ENCODE results near the gene CKLF. TPM values are rescaled to one million over a fixed set of nuclear protein-coding genes. Genes with fewer than 3 reads are reported as not detected.
"Not testable (repeated sequence)": the region's sequence is repeated elsewhere in the genome, so short reads cannot be mapped to it uniquely, and the experiment has no call there.

CKLF gene
- total RNA-seq, 2 experiments from 2014 or later, result 124 to 132 TPM

DNA sequence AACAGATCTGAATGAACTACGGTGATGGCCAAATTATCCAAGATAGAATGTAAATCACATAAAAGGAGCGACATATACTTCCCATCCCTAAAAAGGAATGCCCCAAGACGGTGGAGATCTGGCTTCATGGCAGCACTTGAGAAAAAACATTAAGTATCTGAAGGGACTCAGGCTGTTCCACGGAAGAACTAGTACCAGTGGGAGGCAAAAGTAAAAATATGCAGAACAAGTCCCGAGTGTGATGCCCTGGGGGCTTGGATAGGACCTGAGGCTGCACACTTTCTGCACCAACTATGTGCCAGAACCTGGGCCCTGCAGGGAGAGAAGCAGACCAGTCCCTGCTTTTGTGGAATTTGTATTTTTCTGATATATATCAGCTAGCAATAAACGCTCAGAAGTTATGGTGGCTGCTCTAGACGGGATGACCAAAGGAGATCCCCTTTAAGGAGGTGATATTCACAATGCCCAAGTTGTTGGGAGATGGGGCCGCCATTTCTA is 539 bp upstream of the CKLF start:
- no peaks in the 10 kb centered on the region for H3K27me3 Mint-ChIP-seq
- H3K36me3 Mint-ChIP-seq (ENCODE audit: low read depth), result peaks cover 37% of the 10 kb centered on the region
- DNase-seq, result no peak
- H3K27ac Mint-ChIP-seq, result peak overlapping the region; percentile 95
- H3K9me3 Mint-ChIP-seq, result no peaks in the 10 kb centered on the region
- H3K4me1 Mint-ChIP-seq, result peaks cover 79% of the 10 kb centered on the region
- H3K4me3 Mint-ChIP-seq, result peak overlapping the region; percentile 96
- ChIA-PET POLR2A (interaction anchor here (0.7 to 1.0 kb wide), 3 partner anchors 12 to 53 kb away, joined by 3 to 7 read pairs (median 4); partner anchors contain the start of gene CMTM3), CTCF (interaction anchor here (0.6 to 3.9 kb wide), 16 partner anchors 10 to 101 kb away, joined by 3 to 29 read pairs (median 4); partner anchors contain the start of gene CMTM3)

DNA sequence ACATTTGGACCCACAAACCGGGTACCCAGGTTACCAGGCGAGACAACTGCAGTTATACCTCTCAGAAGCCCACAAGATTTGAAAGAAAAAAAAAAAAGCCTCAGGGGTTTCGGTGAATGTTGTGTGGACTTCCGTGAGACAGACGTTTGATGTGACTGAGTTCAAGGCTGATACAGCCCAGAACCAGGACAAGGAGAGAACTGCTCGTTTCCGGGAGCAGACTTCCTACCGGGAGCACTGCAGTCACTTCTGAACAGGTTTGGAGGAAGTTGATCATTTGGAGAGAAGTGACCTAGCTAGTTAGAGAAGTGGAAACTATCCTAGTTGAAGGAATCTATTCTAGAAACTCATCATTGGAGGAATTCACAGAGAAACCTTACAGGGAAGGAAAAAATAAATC is 847 bp downstream of the CKLF start:
- peaks cover 76% of the 10 kb centered on the region for H3K4me1 Mint-ChIP-seq

DNA sequence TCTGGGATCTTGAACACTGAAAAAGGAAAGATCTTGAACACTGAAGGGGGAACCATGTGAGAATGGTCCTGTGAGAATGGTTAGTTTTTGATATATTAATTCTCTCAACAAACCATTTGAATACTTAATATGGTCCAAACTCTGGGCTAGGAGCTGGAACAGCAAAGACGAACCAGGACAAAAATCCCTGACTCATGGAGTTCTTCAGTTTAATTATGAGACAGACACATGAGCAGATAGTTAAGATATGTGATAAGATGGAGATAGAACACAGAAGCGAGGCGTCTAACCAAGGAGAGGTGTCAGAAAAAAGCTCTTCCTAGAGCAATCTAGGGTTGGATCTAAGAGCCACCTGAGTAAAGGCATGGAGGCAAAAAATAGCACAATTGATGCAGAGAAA is 1.6 kb downstream of the CKLF start:
- no peak for DNase-seq
- CTCF ChIA-PET, result interaction anchor here (0.9 to 1.8 kb wide), 6 partner anchors 9 to 148 kb away, joined by 3 to 5 read pairs (median 4); partner anchors contain the start of gene CMTM2
- H3K4me3 Mint-ChIP-seq, result peak overlapping the region; percentile 96
- no peaks in the 10 kb centered on the region for H3K27me3 Mint-ChIP-seq
- H3K9me3 Mint-ChIP-seq, result no peaks in the 10 kb centered on the region
- H3K36me3 Mint-ChIP-seq (ENCODE audit: low read depth), result peaks cover 49% of the 10 kb centered on the region
- H3K27ac Mint-ChIP-seq, result peak overlapping the region; percentile 95
- H3K4me1 Mint-ChIP-seq, result peaks cover 74% of the 10 kb centered on the region
- POLR2A ChIA-PET, result no interaction called here

More for the DNA sequence above, 847 bp downstream of the CKLF start:
- H3K9me3 Mint-ChIP-seq, result no peaks in the 10 kb centered on the region
- peak overlapping the region; percentile 96 for H3K4me3 Mint-ChIP-seq
- peak overlapping the region; percentile 95 for H3K27ac Mint-ChIP-seq
- H3K36me3 Mint-ChIP-seq (ENCODE audit: low read depth), result peaks cover 44% of the 10 kb centered on the region
- POLR2A ChIA-PET, result interaction anchor here (0.7 to 1.3 kb wide), 3 partner anchors 9 to 36 kb away, joined by 4 to 5 read pairs (median 4); no protein-coding TSS in a partner anchor
- peak; percentile 14 for DNase-seq
- CTCF ChIA-PET, result interaction anchor here (1.0 to 3.9 kb wide), 7 partner anchors 10 to 51 kb away, joined by 3 to 29 read pairs (median 6); partner anchors contain the start of gene CMTM2
- H3K27me3 Mint-ChIP-seq, result no peaks in the 10 kb centered on the region

DNA sequence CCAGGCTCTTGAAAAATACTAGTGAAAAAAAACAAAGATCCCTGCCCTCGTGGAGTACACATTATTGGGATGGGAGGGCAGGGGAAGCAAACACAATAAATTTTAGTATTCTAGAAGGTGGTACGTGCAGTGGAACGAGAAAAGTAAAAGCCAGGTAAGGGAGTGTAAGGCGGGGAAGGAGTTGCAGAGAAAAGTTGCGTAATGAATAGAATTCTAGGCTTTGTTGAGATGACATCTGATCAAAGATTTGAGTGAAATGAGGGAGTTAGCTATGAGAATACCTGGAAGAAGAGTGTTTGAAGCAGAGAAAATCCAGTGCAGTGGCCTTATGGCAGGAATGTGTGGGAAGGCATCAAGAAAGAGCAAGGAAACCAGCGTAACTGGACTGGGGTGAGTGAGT is 2.1 kb downstream of the CKLF start:
- Mint-ChIP-seq H3K27me3 (no peaks in the 10 kb centered on the region), H3K36me3 (ENCODE audit: low read depth) (peaks cover 54% of the 10 kb centered on the region), H3K4me3 (peak overlapping the region; percentile 96), H3K4me1 (peaks cover 75% of the 10 kb centered on the region), H3K27ac (no peak overlapping the region), H3K9me3 (no peaks in the 10 kb centered on the region)
- POLR2A ChIA-PET, result no interaction called here
- CTCF ChIA-PET, result interaction anchor here (0.9 to 1.5 kb wide), 5 partner anchors 9 to 148 kb away, joined by 3 to 4 read pairs (median 3); no protein-coding TSS in a partner anchor
- DNase-seq, result no peak

DNA sequence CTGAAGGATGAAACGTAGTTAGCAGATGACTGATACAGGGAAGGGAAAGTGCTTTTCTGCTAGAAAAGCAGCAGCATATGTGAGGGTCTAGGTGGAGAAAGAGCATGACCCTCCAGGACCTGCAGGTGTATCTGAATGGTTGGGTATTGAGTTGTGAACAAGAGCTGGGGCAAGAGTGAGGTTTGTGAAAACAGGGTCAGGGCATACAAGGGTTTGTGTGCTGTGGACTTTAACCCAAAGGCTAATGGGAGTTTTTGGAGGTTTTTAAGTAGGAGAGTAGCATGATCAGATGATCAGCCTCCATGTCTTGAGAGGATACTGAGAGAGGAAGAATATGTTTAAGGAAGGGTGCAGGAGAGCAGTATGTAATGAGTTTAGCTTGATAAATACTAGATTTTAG is 7.7 kb downstream of the CKLF start:
- Mint-ChIP-seq H3K27me3 (no peaks in the 10 kb centered on the region), H3K36me3 (ENCODE audit: low read depth) (peaks cover 60% of the 10 kb centered on the region), H3K9me3 (no peaks in the 10 kb centered on the region), H3K4me3 (no peak overlapping the region), H3K4me1 (peaks cover 80% of the 10 kb centered on the region), H3K27ac (peak overlapping the region; percentile 17)
- POLR2A ChIA-PET, result no interaction called here
- CTCF ChIA-PET, result interaction anchor here (0.6 to 2.0 kb wide), 4 partner anchors 10 to 49 kb away, joined by 3 to 5 read pairs (median 3); no protein-coding TSS in a partner anchor
- DNase-seq, result no peak

DNA sequence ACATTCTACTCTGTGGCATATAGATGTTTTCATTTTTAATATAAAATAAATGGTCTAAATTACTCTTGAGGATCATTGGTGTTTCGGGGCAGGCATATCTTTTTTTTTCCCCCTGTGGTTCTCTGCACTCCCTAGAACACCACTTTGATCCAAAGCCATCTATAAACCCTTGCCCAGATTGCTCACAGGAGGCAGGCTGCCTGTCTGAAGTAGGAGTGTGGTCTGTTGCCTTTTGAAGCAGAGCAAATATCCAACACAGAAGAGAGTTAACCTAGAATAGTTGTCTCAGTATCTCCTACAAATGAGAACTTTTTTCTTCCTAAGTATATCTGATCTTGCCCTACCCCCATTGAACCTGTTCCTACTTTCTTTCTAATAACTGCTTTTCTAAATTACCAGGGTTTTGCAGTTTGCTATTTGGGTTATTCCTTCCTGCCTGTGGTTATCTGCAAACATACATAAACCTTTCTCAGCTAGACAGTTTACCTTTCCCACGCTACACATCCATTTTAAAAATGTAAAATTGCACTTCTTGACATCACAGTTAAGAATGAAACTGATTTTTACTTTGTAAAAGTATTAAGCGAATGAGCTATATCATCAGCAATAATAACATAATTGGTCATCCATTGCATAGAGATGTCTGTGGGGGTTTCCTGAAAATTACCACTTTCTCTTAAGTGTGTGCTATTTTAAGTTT is 9.2 kb downstream of the CKLF start:
- peak overlapping the region; percentile 47 for H3K27ac Mint-ChIP-seq
- no peaks in the 10 kb centered on the region for H3K27me3 Mint-ChIP-seq
- ChIA-PET POLR2A (interaction anchor here (0.6 kb wide), 1 partner anchor 9 kb away, joined by 5 read pairs; the partner anchor contains the start of gene CKLF), CTCF (interaction anchor here (0.7 to 1.2 kb wide), 5 partner anchors 11 to 39 kb away, joined by 3 to 4 read pairs (median 3); no protein-coding TSS in a partner anchor)
- no peak overlapping the region for H3K4me3 Mint-ChIP-seq
- no peaks in the 10 kb centered on the region for H3K9me3 Mint-ChIP-seq
- H3K36me3 Mint-ChIP-seq (ENCODE audit: low read depth), result peaks cover 61% of the 10 kb centered on the region
- no peak for DNase-seq
- peaks cover 68% of the 10 kb centered on the region for H3K4me1 Mint-ChIP-seq

DNA sequence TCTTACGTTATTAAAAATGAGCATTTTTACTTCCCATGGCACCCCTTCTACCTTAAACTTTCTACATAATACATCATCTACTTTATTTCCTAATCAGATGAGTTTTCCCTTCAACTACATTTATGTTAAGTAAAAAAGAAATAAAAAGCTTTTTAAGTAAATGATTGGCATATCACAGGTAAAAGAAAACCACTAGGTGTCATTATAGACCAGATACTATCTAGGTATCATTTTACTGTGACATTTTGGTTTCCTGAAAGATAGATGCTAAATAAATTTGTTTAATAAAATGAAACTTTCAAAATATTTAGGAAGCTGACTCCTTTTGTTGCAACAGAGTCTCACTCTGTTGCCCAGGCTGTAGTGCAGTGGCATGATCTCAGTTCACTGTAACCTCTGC is 10.0 kb downstream of the CKLF start:
- ChIA-PET POLR2A (interaction anchor here (0.6 kb wide), 1 partner anchor 10 kb away, joined by 5 read pairs; the partner anchor contains the start of gene CKLF), CTCF (interaction anchor here (1.0 to 1.7 kb wide), 6 partner anchors 9 to 40 kb away, joined by 3 to 4 read pairs (median 3); partner anchors contain the start of gene CKLF)
- peaks cover 66% of the 10 kb centered on the region for H3K4me1 Mint-ChIP-seq
- H3K36me3 Mint-ChIP-seq (ENCODE audit: low read depth), result peaks cover 68% of the 10 kb centered on the region
- no peaks in the 10 kb centered on the region for H3K27me3 Mint-ChIP-seq
- no peak for DNase-seq
- peak overlapping the region; percentile 56 for H3K27ac Mint-ChIP-seq
- H3K9me3 Mint-ChIP-seq, result no peaks in the 10 kb centered on the region
- no peak overlapping the region for H3K4me3 Mint-ChIP-seq

DNA sequence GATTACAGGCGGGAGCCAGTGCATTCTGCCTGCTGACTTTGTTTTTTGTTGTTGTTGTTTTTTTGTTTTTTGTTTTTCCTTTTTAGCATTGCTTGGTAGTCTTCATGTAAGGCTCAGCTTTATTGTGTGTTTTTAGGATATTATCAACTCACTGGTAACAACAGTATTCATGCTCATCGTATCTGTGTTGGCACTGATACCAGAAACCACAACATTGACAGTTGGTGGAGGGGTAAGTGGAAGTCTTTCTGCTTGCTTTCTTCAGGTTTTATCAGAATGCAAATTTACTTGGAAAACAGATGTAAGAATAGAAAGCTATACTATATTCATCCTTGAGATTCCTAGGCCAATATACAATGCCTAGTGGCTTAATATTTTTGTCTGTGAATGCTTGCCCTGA is 10.6 kb downstream of the CKLF start:
- Mint-ChIP-seq H3K27me3 (no peaks in the 10 kb centered on the region), H3K4me1 (peaks cover 62% of the 10 kb centered on the region), H3K4me3 (no peak overlapping the region), H3K36me3 (ENCODE audit: low read depth) (peaks cover 70% of the 10 kb centered on the region), H3K9me3 (no peaks in the 10 kb centered on the region), H3K27ac (peak overlapping the region; percentile 56)
- ChIA-PET CTCF (interaction anchor here (1.1 to 2.1 kb wide), 5 partner anchors 9 to 22 kb away, joined by 3 to 11 read pairs (median 4); partner anchors contain the start of genes CKLF and CMTM2), POLR2A (interaction anchor here (1.1 kb wide), 1 partner anchor 11 kb away, joined by 4 read pairs; the partner anchor contains the start of gene CKLF)
- DNase-seq, result no peak

DNA sequence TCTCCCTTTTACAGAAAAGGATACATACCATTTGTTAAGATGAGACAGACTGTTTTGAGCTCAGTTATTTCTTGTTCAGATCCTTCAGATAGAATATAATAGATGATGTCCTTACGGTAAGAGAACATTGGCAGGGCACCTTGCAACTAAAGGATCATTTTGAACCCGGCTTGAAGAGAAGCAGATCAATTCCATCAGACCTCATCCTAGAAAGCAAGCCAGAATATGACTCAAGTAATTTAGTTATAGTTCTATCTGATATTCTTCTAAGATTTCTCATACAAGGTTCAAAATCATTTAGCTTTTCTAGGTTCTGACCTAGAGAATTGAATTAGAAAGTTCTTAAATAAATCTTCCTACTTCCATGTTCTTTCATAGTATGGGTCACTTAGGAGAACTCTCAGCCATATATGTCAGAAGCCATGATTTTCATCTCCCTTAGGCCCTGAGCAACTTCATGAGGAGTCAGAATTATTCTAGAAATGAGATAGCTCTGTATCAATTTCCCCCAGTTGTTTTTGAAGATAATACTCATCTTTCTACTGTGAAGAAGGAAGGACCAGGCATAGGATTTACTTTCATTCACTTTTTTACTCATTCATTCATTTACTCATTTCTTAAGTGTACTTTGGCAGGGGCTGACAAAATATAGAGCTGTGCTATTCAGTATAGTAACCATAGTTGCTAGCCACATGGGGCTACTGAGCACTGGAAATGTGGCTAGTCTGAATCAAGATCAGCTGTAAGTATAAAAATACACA is 11.4 kb downstream of the CKLF start:
- Mint-ChIP-seq H3K27me3 (no peaks in the 10 kb centered on the region), H3K4me1 (peaks cover 56% of the 10 kb centered on the region), H3K27ac (no peak overlapping the region), H3K36me3 (ENCODE audit: low read depth) (peaks cover 66% of the 10 kb centered on the region), H3K4me3 (no peak overlapping the region), H3K9me3 (no peaks in the 10 kb centered on the region)
- ChIA-PET POLR2A (interaction anchor here (1.1 to 1.4 kb wide), 2 partner anchors 12 to 34 kb away, joined by 4 read pairs; partner anchors contain the start of gene CKLF), CTCF (interaction anchor here (0.6 to 2.1 kb wide), 6 partner anchors 10 to 69 kb away, joined by 3 to 11 read pairs (median 4); partner anchors contain the start of gene CMTM2)
- no peak for DNase-seq

DNA sequence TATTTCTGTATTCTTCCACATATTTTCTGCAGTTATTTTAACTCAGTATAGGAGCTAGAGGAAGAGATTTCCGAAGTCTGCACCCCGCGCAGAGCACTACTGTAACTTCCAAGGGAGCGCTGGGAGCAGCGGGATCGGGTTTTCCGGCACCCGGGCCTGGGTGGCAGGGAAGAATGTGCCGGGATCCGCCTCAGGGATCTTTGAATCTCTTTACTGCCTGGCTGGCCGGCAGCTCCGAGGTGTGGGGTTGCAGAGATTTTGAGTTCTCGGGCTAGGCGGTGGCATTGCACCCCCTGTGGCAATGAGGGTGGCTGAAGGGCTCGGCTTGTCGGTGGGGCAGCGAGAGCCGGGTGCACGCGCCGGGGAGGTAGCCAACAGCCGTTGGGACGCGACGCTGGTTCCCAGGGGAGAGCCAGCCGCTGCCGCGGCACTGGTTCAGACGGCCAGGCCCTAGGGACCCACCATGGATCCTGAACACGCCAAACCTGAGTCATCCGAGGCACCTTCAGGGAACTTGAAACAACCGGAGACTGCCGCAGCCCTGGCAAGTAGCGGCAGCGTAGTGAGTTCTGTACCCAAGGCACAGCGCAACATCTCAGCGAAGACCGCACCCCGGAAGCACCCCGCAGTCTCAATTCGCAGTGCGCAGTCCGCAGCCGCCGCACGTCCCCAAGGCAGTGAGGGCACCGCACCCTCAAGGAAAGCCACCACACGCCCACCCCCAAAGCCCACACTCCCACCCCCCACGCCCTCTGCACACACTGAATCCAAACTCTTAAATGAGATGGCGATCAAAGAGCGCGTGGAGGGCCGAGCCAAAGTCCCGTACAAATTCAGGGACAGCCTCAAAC is 13.9 kb downstream of the CKLF start, which contains the start of gene CMTM1:
TSS of gene CMTM1 (plus strand) at position 389 of the 851 bp plus-strand sequence. CDS start at position 464, 75 bp downstream.
- CTCF ChIA-PET, result interaction anchor here (1.0 kb wide), 1 partner anchor 12 kb away, joined by 3 read pairs; no protein-coding TSS in a partner anchor
- Mint-ChIP-seq H3K4me1 (peaks cover 34% of the 10 kb centered on the region), H3K9me3 (no peaks in the 10 kb centered on the region), H3K27ac (no peak within 1 kb of the TSS), H3K4me3 (no peak within 1 kb of the TSS), H3K27me3 (no peaks in the 10 kb centered on the region), H3K36me3 (ENCODE audit: low read depth) (peaks cover 46% of the 10 kb centered on the region)
- DNase-seq, result no peak
- POLR2A ChIA-PET, result no interaction called here

DNA sequence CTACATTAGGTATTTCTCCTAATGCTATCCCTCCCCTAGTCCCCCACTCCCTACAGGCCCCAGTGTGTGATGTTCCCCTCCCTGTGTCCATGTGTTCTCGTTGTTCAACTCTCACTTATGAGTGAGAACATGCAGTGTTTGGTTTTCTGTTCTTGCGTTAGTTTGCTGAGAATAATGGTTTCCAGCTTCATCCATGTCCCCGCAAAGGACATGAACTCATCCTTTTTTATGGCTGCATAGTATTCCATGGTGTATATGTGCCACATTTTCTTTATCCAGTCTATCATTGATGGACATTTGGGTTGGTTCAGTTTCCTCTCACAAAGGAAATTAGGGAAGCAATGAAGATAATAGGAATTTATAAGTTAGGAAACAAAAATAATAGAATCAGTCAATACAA is 14.9 kb downstream of the CKLF start:
- peaks cover 24% of the 10 kb centered on the region for H3K4me1 Mint-ChIP-seq

More for the DNA sequence above, 14.9 kb downstream of the CKLF start:
- H3K4me3 Mint-ChIP-seq, DNase-seq, H3K27me3 Mint-ChIP-seq, H3K9me3 Mint-ChIP-seq, H3K27ac Mint-ChIP-seq, POLR2A ChIA-PET: not testable (repeated sequence)
- peaks cover 41% of the 10 kb centered on the region for H3K36me3 Mint-ChIP-seq (ENCODE audit: low read depth)
- CTCF ChIA-PET, result interaction anchor here (1.0 kb wide), 1 partner anchor 13 kb away, joined by 3 read pairs; no protein-coding TSS in a partner anchor
